Tibial nerve (tissue), 4 donors: ENCODE data around the gene COX17. TPM values are rescaled to one million over a fixed set of nuclear protein-coding genes. Genes with fewer than 3 reads are reported as not detected.

Experiments used
- DNase-seq, 2 donors: peaks; one replicate each; pipeline ENCODE4 v3.0.0-alpha.2; 2019; ENCODE audit warnings: low spot score in 2 of 2
- H3K27ac ChIP-seq, 4 donors: fragments of 200-600 bp; sonication (generic) in 3 of 4; one replicate each; pipeline ENCODE4 v1.5.1; 2017 to 2019; ENCODE audit warnings: mild to moderate bottlenecking in 1 of 4
- H3K27me3 ChIP-seq, 2 donors: fragments of 200-600 bp; sonication (generic) in 1 of 2; one replicate each; pipeline versions ENCODE4 v1.5.1 to v1.6.0; 2017 to 2019
- H3K36me3 ChIP-seq, 3 donors: fragments of 200-600 bp; sonication (generic); one replicate each; pipeline ENCODE4 v1.5.1; 2018 to 2019
- H3K4me1 ChIP-seq, 4 donors: fragments of 200-600 bp; sonication (generic) in 3 of 4; one replicate each; pipeline ENCODE4 v1.5.1; 2017 to 2019
- H3K4me3 ChIP-seq, 4 donors: fragments of 200-600 bp; sonication (generic) in 3 of 4; one replicate each; pipeline ENCODE4 v1.5.1; 2017 to 2019; ENCODE audit warnings: mild to moderate bottlenecking in 1 of 4, moderate library complexity in 1 of 4
- H3K9me3 ChIP-seq, 4 donors: fragments of 200-600 bp; sonication (generic) in 3 of 4; one replicate each; pipeline ENCODE4 v1.5.1; 2017 to 2019
- CTCF ChIP-seq, 5 experiments: fragments of 200-600 bp in 3 of 5; fragments of 450-650 bp in 2 of 5; sonication (generic) in 3 of 5; IDR thresholded peaks; one replicate each; pipeline ENCODE4 v1.5.1; 2016 to 2019; ENCODE audit warnings: antibody characterized with exemption in 5 of 5, mild to moderate bottlenecking in 3 of 5, moderate library complexity in 2 of 5
- EP300 ChIP-seq, 2 donors: sonication (generic); formaldehyde crosslinking; IDR thresholded peaks; one replicate each; pipeline ENCODE4 v1.6.1; 2017; ENCODE audit warnings: antibody characterized with exemption in 2 of 2, mild to moderate bottlenecking in 1 of 2
- POLR2A ChIP-seq, 2 donors: fragments of 450-650 bp; IDR thresholded peaks; one replicate each; pipeline ENCODE4 v1.6.1; 2017; ENCODE audit warnings: antibody characterized with exemption in 2 of 2, mild to moderate bottlenecking in 2 of 2, moderate library complexity in 2 of 2
- WGBS, 2 donors: methylation state at CpG; one replicate each; pipeline ENCODE4 v1.1.5; 2018; 5-methylcytosine and 5-hydroxymethylcytosine counted together
- total RNA-seq, 4 donors: library from RNA; depleted of rRNA; stranded (reverse); fragments of >200 nt; gene quantifications; one replicate each; pipeline ENCODE4 v1.1.0, GENCODE V29; 2016

COX17 gene
- total RNA-seq, 4 donors from 2014 or later: 17.8 to 40.8 (median 35.1) TPM

- no peak for DNase-seq
- H3K27me3 ChIP-seq: no peaks in the 10 kb centered on the region
- peaks cover 0 to 26% (median 0%) of the 10 kb centered on the region in 3 donors for H3K36me3 ChIP-seq
- H3K27ac ChIP-seq: no peak overlapping the region
- H3K4me3 ChIP-seq: no peak overlapping the region
- no peaks in the 10 kb centered on the region for H3K9me3 ChIP-seq
- 96 to 100% methylated on average over 2 of the region's 2 CpGs for WGBS, 2 donors
- peaks cover 0 to 11% (median 5%) of the 10 kb centered on the region in 4 donors for H3K4me1 ChIP-seq
- TF ChIP-seq CTCF (IDR thresholded peaks at IDR 0.05) (no peak), POLR2A (IDR thresholded peaks at IDR 0.05) (no peak), EP300 (IDR thresholded peaks at IDR 0.05) (no peak)
Observed at GRCh38 chr3:119641416-119641815, 35.8 kb downstream of the COX17 start.

GRCh38 chr3:119639494-119640350, 37.5 kb downstream of the COX17 start:
- no peak for DNase-seq
- Histone ChIP-seq H3K27ac (peak overlapping the region in 2 of 4 donors; percentile 79 to 87), H3K4me1 (peaks cover 0 to 11% (median 5%) of the 10 kb centered on the region in 4 donors), H3K27me3 (no peaks in the 10 kb centered on the region), H3K36me3 (peaks cover 0 to 21% (median 0%) of the 10 kb centered on the region in 3 donors), H3K4me3 (no peak overlapping the region), H3K9me3 (no peaks in the 10 kb centered on the region)
- no peak for TF ChIP-seq EP300 (IDR thresholded peaks at IDR 0.05)
- TF ChIP-seq POLR2A (IDR thresholded peaks at IDR 0.05): no peak
- TF ChIP-seq CTCF (IDR thresholded peaks at IDR 0.05): no peak
- WGBS, 2 donors: 80 to 81% methylated on average over 2 of the region's 2 CpGs

- H3K4me3 ChIP-seq: no peak overlapping the region
- H3K27me3 ChIP-seq: no peaks in the 10 kb centered on the region
- no peak for DNase-seq
- H3K27ac ChIP-seq: peak overlapping the region; percentile 42 to 87 (median 68)
- TF ChIP-seq POLR2A (IDR thresholded peaks at IDR 0.05) (no peak), EP300 (IDR thresholded peaks at IDR 0.05) (peak; percentile 7 to 61)
- peaks cover 0 to 17% (median 0%) of the 10 kb centered on the region in 3 donors for H3K36me3 ChIP-seq
- 54 to 60% methylated on average over 3 of the region's 3 CpGs for WGBS, 2 donors
- H3K9me3 ChIP-seq: no peaks in the 10 kb centered on the region
- peaks cover 0 to 11% (median 5%) of the 10 kb centered on the region in 4 donors for H3K4me1 ChIP-seq
Observed at GRCh38 chr3:119637679-119638477, 39.3 kb downstream of the COX17 start.

GRCh38 chr3:119636891-119637611, 40.2 kb downstream of the COX17 start:
- 77 to 83% methylated on average over 4 of the region's 4 CpGs for WGBS, 2 donors
- H3K4me1 ChIP-seq: peaks cover 0 to 11% (median 5%) of the 10 kb centered on the region in 4 donors
- no peaks in the 10 kb centered on the region for H3K9me3 ChIP-seq
- H3K36me3 ChIP-seq: peaks cover 0 to 11% (median 0%) of the 10 kb centered on the region in 3 donors
- H3K27me3 ChIP-seq: no peaks in the 10 kb centered on the region
- peak overlapping the region; percentile 42 to 87 (median 68) for H3K27ac ChIP-seq
- no peak for TF ChIP-seq POLR2A (IDR thresholded peaks at IDR 0.05)
- TF ChIP-seq EP300 (IDR thresholded peaks at IDR 0.05): no peak
- no peak for TF ChIP-seq CTCF (IDR thresholded peaks at IDR 0.05)
- DNase-seq: no peak
- no peak overlapping the region for H3K4me3 ChIP-seq

- WGBS, 2 donors: 41 to 50% methylated on average over 1 of the region's 1 CpG
Observed at GRCh38 chr3:119636249-119636648, 41.0 kb downstream of the COX17 start.

More at GRCh38 chr3:119636249-119636648, 41.0 kb downstream of the COX17 start:
- H3K27ac ChIP-seq: peak overlapping the region in 1 of 4 donors; percentile 48
- H3K4me3 ChIP-seq: no peak overlapping the region
- peaks cover 0 to 3% (median 0%) of the 10 kb centered on the region in 3 donors for H3K36me3 ChIP-seq
- no peak for DNase-seq
- H3K9me3 ChIP-seq: no peaks in the 10 kb centered on the region
- H3K27me3 ChIP-seq: no peaks in the 10 kb centered on the region
- no peak for TF ChIP-seq CTCF (IDR thresholded peaks at IDR 0.05)
- no peak for TF ChIP-seq EP300 (IDR thresholded peaks at IDR 0.05)
- no peak for TF ChIP-seq POLR2A (IDR thresholded peaks at IDR 0.05)
- peaks cover 0 to 11% (median 5%) of the 10 kb centered on the region in 4 donors for H3K4me1 ChIP-seq
